Stimulated activated CD8-positive, alpha-beta memory T cell treated with anti-CD3 and anti-CD28 coated beads, Interleukin-2, amount 100 ng/mL, for 48 hours (primary cell): ENCODE data around the gene GPR108.
"Not testable (repeated sequence)": the region's sequence is repeated elsewhere in the genome, so short reads cannot be mapped to it uniquely, and the experiment has no call there.

Experiments
- DNase-seq, 2 donors: peaks; one replicate each; pipeline ENCODE4 v3.0.0-alpha.2; 2020; ENCODE audit warnings: low read depth in 2 of 2

GPR108 gene

GRCh38 chr19:6761053-6761676, 23.8 kb upstream of the GPR108 start:
- DNase-seq = no peak

DNA sequence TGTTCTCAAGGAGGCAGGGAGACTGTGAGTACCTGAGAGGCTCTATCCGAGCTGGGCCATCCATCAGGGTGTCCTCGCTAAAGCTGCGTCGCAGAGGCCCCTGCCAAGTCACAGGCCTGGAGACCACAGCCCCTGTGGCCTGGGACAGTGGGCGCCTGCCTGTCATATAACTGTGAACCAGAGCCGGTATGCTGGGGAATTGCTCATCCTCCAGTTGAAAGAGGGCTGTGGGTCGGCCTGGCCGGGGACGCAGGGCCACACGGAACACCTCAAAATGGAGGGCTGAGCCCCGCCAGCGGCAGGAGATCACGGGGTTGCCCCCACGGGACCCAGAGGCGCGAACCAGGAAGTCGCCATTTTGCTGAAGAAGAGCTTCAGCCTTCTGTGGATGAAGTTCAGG, 23.2 kb upstream of the GPR108 start:
- no peak for DNase-seq

GRCh38 chr19:6754653-6755463, 17.5 kb upstream of the GPR108 start:
- DNase-seq = no peak

- no peak for DNase-seq
Observed at GRCh38 chr19:6754136-6754535, 16.8 kb upstream of the GPR108 start.

DNA sequence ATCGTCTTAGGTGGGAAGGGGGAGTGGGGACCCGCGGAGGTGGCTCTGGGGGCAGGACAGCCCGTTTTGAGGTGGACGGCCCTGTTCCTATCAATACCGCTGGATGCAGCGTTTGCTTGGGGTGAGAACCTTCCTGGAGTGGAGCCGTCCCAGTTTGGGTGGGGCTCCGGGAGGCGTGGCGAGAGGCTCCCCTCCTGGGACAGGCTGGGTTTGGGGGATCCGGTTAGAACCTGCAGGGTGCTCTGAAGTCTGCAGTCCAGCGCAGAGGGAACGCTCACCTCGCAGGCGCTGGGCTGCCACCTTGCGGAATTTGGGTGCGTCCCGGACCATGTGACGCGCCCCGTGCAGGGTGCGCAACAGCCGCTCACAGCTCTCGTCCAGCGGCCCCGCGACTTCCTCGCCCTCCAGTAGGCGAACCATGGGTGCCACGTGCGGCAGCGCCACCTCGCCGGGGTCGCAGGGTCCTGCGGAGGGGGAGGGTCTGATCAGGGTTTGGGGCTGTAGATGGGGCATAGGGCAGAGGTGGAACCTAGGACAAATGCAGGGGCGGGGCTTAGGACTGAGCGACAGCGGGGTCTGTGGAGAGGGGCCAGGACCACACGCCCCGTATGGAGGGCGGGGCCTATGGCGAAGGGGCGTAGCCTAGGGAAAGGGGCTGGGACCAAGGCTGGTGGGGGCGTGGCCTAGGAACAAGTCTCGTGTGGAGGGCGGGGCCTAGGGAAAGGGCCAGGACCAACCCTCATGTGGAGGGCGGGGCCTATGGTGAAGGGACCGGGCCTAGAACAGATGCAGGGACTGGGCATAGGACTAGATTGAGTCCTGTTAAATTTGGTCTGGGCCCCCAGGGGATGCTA, 16.0 kb upstream of the GPR108 start:
- DNase-seq = peak; percentile 76 to 84

GRCh38 chr19:6752256-6753177, 15.1 kb upstream of the GPR108 start:
- no peak for DNase-seq

DNA sequence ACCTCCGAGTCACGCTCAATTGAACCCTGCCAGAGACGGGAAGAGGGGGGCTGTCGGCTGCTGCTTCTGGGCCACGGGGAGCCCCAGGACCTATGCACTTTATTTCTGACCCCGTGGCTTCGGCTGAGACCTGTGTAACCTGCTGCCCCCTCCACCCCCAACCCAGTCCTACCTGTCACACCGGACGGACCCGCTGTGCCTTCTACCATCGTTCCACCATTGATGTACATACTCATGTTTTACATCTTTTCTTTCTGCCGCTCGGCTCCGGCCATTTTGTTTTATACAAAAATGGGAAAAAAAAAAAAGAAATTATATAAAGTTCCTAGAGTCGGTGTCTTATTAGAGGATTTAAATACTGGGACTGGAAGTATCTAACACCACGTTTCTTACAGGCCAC, 13.8 kb upstream of the GPR108 start:
- no peak for DNase-seq

- no peak for DNase-seq
Observed at GRCh38 chr19:6750062-6750461, 12.7 kb upstream of the GPR108 start.

DNA sequence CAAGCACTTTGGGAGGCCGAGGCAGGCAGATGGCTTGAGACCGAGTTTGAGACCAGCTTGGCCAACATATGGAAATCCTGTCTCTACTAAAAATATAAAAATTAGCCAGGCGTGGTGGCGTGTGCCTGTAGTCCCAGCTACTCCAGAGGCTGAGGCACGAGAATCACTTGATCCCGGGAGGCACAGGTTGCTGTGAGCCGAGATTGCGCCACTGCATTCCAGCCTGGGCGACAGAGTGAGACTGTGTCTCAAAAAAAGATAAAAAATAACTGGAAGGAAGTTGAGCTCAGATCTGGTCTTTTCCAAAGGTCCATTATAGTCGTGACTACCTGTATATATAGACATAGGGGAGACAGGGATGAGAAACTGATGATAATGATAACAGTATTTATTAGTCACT, 11.2 kb upstream of the GPR108 start:
- not testable (repeated sequence) for DNase-seq

GRCh38 chr19:6745965-6746364, 8.6 kb upstream of the GPR108 start:
- no peak for DNase-seq

DNA sequence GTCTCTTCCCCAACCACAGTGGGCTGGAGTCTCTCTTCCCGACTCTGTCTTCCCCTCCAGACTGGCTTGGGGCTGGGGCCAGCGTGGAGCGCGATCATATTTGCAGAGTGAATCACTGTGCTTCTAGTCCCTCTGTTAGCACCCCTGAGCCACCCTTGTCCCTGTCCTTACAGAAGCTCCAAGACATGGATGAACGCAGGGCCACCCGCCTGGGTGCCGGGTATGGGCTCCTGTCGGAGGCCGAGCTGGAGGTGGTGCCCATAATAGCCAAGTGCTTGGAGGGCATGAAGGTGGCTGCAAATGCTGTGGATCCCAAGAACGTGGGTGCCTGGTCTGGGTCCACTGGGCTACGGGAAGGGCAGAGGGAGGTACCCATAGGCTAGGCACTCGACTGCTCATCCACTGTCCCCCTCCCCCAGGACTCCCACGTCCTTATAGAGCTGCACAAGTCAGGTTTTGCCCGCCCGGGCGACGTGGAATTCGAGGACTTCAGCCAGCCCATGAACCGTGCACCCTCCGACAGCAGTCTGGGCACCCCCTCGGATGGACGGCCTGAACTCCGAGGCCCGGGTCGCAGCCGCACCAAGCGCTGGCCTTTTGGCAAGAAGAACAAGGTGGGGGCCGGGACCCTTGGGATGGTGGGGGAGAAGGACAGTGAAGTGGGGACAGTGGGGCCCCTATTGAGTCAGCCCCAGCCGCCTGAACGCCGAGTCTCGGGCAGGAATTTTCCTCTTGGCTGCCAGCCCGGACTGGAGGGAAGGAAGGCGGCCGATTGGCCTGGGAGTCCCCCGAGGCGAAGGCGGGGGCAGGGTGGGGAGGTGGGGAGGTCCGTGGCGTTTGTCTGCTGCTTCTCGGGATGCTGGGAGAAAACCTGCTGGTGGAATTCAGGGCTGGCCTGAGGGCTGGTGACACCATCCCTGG, 7.3 kb upstream of the GPR108 start:
- DNase-seq = no peak

- DNase-seq = no peak
Observed at GRCh38 chr19:6743714-6744380, 6.5 kb upstream of the GPR108 start.

GRCh38 chr19:6743066-6743465, 5.7 kb upstream of the GPR108 start:
- DNase-seq = no peak

DNA sequence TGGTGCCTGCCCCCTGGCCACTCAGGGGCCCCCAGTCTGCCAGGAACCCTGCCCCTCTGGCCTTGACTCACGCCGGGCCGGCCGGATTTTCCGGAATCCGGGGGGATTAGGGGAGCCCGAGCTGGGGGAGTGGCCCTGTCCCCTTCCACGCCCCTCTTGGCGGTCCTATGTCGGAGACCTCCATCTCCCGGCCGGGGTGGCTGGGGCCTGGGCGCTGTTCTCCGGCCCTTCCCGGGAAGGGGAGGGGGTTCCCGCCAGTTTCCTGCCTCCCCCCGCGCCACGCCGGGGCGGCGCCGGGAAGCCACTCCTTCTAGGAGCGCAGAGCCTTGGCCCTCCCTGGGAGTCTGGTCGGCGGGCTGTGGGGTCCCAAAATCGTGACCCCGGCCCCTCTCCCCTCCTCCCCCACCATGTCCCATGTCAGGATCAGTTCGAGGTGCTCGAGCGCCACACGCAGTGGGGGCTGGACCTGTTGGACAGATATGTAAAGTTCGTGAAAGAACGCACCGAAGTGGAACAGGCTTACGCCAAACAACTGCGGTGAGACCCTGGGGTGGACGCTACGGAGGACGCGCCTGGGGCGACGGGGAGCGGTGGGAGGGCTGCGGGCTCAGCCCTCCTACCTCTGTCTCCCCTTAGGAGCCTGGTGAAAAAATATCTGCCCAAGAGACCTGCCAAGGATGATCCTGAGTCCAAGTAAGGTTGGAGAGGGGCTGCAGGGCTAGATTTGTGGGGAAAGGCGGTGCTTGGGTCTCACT, 3.4 kb upstream of the GPR108 start:
- no peak for DNase-seq

GRCh38 chr19:6739883-6740588, 2.7 kb upstream of the GPR108 start:
- DNase-seq = no peak

DNA sequence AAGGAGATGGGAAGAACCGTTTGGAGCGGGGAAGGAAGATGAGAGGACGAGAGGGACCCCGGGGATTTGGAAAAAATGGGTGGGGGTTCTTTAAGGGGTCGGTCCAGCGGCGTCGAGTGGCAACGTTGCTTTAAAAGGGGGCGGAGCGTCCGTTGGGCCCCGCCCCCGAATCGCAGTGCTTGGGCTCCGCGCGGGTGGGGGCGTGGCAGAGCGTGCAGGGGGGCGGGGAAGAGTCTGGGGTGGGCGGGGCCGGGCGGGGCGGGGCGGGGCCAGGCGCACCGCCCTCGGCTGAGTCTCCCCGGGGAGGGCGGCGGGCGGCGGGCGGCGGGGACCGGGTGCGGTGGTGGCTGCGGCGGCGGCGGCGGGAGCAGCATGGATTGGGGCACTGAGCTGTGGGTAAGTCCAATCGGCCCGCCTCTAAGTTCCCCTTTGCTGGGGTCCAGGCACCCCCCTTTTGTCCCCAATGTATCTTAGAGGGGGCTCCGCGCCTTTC, 2.1 kb upstream of the GPR108 start, which contains the start of gene TRIP10:
Gene TRIP10 (plus strand): TSS at position 291 of the 493 bp plus-strand sequence. CDS start 82 bp downstream, at position 373.
- peak; percentile 73 to 75 for DNase-seq

DNA sequence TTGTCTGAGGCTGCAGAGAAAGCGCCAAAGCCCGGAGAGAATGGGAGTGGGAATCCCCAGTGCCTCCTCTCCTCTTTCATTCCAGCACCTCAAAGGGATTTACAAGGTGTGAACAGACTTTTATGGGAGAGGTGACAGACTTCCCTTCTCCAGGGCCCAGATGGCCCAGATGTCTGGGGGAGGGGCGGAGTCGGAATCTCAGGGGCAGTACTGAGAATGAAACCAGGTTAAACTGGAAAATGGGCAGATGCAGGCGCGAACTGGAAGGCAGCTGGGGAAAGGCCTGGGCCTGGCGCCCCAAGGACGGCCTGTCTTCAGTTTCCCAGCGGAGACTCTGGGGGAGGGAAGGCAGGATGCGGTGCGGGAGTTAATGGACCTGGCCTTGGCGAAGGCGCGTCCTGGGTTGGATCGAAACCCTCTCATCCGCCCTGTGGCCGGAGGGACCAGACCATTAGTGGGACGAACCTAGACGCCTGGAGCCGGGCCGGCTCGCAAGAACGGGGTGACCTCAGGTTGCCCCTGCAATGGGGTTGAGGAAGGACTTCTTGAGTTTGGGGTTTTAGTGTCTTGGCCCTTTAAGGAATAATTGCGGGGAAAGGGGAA, 1.5 kb upstream of the GPR108 start:
- DNase-seq = no peak
